ELF-1 (cell line): ENCODE measurements around the gene FRMD4A.

Experiments
- DNase-seq: peaks from one replicate; pipeline ENCODE4 v3.0.0-alpha.2; 2016; ENCODE audit warnings: low read depth, low spot score

FRMD4A gene

GRCh38 chr10:13705526-13706174 is 625.1 kb downstream of the FRMD4A start:
- peak; percentile 70 for DNase-seq

GRCh38 chr10:13704964-13705363 is 625.8 kb downstream of the FRMD4A start:
- DNase-seq = no peak

DNA sequence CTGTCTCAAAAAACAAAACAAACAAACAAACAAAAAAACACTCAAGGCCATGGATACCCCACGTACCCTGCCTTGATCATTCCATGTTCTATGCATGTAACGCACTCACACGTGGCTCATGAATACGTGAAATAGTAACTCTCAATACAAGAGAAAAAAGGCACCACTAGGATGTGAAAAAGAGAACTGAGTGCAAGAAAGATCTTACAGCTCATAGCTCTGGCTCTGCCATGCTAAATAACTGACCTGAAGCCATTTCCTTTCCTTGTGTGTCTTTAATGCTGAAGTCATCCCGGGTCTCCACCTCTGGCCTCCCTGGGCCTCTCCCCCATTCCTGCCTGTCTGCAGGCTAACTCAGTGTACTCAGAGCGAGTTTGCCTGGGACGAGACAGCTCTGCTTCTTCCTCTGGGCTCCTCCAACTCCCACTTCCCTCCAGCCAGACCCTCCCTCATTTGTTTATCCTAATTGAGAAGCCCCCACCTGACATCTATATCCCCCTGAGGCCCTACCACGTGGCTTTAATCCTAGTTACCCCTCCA is 626.7 kb downstream of the FRMD4A start:
- peak; percentile 64 for DNase-seq

- peak; percentile 56 for DNase-seq
Observed at GRCh38 chr10:13703101-13703818, 627.5 kb downstream of the FRMD4A start.

DNA sequence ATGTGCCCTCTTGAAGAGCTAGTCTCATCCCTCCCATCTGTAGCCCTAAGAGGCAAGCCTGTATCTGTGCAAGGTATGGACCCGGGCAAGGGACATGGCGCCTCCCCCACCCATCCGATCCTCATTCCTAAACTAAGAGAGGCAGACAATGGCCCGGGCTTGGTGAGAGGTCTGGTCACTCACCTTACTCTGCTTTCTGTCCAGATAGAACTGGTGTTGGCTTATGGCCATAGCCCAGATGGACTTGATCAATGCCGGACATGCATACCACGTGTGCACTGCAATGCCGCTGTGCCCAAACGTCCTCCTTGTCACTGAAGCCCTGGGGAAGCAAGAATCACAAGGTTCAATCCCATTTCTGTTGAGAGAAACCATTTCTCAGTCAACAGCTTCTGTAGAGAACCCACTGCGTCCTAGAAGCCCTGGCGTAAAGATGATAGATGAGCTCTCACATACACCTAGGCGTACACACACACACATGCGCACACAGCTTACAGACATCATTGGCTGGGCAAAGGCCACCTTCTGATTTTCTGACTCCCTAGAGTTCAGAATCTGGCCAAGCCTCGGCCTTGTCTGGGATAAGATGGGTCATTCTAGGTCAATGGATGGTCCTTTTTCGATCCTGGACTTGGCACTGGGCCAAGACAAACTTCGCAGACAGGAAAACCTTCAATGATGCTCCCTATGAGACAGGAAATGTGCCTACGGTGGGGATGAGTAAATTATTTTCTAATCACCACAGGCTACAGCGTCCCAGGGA is 629.4 kb downstream of the FRMD4A start:
- no peak for DNase-seq

DNA sequence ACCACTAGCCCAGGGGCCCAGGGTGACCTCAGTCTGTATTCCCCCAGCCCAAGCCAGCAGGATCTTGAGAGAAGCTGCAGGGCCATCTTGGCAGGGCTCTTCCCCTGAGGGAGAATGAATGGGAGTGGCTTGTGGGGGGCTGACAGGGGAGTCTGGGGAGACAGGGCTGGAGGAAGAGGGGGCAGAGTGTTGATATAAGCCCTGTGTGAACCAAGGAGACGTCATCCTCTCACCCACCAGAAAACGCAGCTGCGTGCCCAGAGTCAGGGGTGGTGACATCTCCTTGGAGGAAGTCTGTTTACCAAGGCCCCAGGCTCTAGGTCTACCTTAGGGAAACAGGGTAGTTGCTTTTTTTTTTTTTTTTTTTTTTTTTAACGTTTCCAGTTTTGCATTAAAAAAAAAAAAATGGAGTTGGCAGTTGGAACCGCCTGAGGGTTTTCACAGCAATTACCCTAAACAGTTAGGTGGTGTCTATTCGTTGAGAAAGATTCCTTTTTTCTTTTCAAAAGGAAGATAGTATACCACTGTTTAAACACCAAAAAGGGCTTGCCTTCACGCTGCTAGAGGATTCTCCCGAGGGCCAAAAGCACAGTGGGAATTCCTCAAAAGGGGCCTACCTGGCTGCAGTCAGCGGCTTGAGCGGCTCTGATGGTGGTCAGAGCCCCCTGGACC is 630.1 kb downstream of the FRMD4A start:
- peak; percentile 84 for DNase-seq

DNA sequence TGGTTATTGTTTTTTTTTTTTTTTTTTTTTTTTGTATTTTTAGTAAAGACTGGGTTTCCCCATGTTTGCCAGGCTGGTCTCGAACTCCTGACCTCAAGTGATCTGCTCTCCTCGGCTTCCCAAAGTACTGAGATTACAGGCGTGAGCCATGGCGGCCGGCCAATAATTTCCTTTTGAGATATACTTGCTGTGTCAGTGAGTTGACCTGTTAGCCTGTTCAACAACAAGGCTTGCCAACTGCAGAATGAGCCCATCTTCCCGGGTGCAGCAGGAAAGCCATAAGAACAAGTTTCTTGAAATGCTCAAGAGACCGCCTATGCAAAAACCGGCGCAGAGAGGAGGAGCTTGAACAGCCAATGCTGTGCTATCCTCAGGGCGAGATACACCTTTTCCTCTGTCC is 631.5 kb downstream of the FRMD4A start:
- DNase-seq = no peak

- peak; percentile 77 for DNase-seq
Observed at GRCh38 chr10:13698217-13698616, 632.5 kb downstream of the FRMD4A start.

DNA sequence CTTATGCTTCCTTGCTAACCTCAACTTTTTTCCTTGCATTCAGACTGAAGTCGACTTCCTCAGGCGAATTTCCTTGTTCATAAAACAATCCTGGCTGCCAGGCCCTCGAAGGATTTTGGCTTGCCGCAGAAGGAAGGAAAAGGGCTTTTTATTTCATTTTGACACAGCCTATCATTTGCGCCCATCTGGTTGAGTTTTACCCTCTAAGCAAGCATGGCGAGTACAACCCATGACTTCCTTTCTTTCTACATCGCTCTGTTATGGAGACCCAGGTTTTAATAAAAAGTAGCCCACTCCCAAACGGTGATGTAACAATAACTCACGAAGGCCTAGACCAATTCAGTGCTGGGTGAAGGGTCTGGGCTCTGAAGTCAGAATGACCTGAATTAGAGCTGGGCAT is 634.7 kb downstream of the FRMD4A start:
- DNase-seq = no peak

- no peak for DNase-seq
Observed at GRCh38 chr10:13695588-13695987, 635.1 kb downstream of the FRMD4A start.

GRCh38 chr10:13693783-13694700 is 636.7 kb downstream of the FRMD4A start:
- no peak for DNase-seq

GRCh38 chr10:13690281-13690825 is 640.4 kb downstream of the FRMD4A start:
- DNase-seq = peak; percentile 71

DNA sequence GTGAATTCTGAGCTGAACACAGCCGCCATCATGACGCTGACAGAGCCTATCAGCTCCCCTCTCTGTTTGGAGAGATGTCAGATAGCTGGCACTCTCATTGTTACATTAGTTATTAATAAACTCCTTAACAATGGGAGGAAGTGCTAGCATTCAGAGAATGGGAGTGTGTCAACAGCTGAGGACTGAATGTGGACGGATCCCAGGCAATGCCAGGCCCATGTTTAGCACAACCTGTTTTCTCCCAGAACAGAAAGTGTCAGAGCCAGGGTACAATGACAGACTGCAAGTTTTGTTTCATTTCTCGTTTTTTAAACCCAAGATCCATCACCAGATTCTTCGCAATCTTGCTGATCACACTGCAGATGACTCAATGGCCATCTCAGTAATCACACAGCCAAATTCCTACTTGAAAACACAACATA is 644.4 kb downstream of the FRMD4A start:
- DNase-seq = no peak

GRCh38 chr10:13685885-13686284 is 644.8 kb downstream of the FRMD4A start:
- no peak for DNase-seq

GRCh38 chr10:13684806-13685482 is 645.8 kb downstream of the FRMD4A start:
- DNase-seq = no peak

- no peak for DNase-seq
Observed at GRCh38 chr10:13684252-13684791, 646.4 kb downstream of the FRMD4A start.

GRCh38 chr10:13683017-13683416 is 647.7 kb downstream of the FRMD4A start:
- DNase-seq = no peak

DNA sequence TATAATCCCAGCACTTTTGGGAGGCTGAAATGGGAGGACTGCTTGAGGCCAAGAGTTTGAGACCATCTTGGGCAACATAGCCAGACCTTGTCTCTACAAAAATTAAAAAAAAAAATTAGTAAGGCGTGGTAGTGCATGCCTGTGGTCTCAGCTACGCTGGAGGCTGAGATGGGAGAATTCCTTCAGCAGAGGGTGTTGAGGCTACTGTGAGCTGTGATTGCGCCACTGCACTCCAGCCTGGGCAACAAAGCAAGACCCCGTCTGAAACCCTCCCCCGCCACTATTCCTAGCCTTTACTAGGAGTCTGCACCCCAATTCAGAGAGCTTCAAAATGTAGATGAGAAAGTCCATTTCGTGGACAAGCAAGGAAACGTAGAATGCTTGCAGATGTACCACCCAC is 648.8 kb downstream of the FRMD4A start:
- no peak for DNase-seq

GRCh38 chr10:13681528-13681927 is 649.2 kb downstream of the FRMD4A start:
- DNase-seq = no peak

DNA sequence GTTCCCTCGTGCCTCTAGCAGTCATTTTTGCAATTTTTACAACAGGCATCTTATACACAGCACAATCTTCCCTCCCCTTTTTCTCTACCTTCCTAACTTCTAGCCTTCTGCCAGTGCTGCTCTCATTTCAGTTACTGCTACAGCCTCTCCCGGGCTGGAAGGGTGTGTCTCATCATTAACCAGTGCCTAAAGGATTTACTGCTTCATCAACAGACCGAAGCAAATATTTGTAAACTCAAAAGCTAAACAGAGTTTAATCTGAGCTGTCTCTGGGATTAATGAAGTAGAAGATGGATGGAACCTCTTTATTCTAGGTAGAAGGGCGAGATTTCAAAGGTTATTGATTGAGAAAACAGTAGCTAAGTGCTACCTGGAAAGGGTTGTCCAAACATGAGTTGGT is 649.6 kb downstream of the FRMD4A start:
- DNase-seq = no peak
